Esophagus (tissue), 2 donors: Measurements from ENCODE around the gene PIBF1. TPM values are rescaled to one million over a fixed set of nuclear protein-coding genes. Genes with fewer than 3 reads are reported as not detected.
"Not testable (repeated sequence)": the region's sequence is repeated elsewhere in the genome, so short reads cannot be mapped to it uniquely, and the experiment has no call there.

Source experiments
- H3K27ac ChIP-seq, 2 donors: one replicate each; pipeline ENCODE4 v1.5.1; 2013; ENCODE audit warnings: low read depth in 2 of 2, mild to moderate bottlenecking in 2 of 2, inconsistent platforms in 1 of 2, low read length in 1 of 2, moderate library complexity in 1 of 2
- H3K27me3 ChIP-seq, 2 donors: one replicate each; pipeline ENCODE4 v1.6.1; 2013; ENCODE audit warnings: low read length in 2 of 2, control low read depth in 1 of 2, mild to moderate bottlenecking in 1 of 2; ENCODE audit not compliant: insufficient read depth in 2 of 2, control insufficient read depth in 1 of 2
- H3K36me3 ChIP-seq, 2 donors: one replicate each; pipeline ENCODE4 v1.6.1; 2013; ENCODE audit warnings: low read length in 1 of 2; ENCODE audit not compliant: control insufficient read depth in 2 of 2, insufficient read depth in 2 of 2
- H3K4me1 ChIP-seq, 2 donors: one replicate each; pipeline ENCODE4 v1.6.1; 2013; ENCODE audit warnings: low read length in 1 of 2; ENCODE audit not compliant: control insufficient read depth in 2 of 2, insufficient read depth in 2 of 2
- H3K4me3 ChIP-seq, 2 donors: one replicate each; pipeline ENCODE4 v1.5.1; 2013; ENCODE audit warnings: low read length in 2 of 2, mild to moderate bottlenecking in 2 of 2, low read depth in 1 of 2, moderate library complexity in 1 of 2
- H3K9me3 ChIP-seq, 2 donors: one replicate each; pipeline ENCODE4 v1.6.1; 2013; ENCODE audit warnings: mild to moderate bottlenecking in 2 of 2, low read depth in 1 of 2, low read length in 1 of 2, moderate library complexity in 1 of 2; ENCODE audit not compliant: control insufficient read depth in 2 of 2, insufficient read depth in 1 of 2
- WGBS, 2 donors: extraction: QIAGEN DNeasy Blood & Tissue Kit; methylation state at CpG; one replicate each; pipeline ENCODE4 v1.1.7; 2013; 5-methylcytosine and 5-hydroxymethylcytosine counted together
- polyA plus RNA-seq, 2 donors: library from polyadenylated mRNA; stranded (reverse); fragments of 200-250 nt; gene quantifications; one replicate each; pipeline ENCODE4 v1.2.3, GENCODE V29; 2013
- donor health status: healthy with polysubstance abuse.
- donor health status: Bipolar disorder and iron deficiency.

Gene PIBF1
- polyA plus RNA-seq, 2 donors, result 5.4 to 13.1 TPM

DNA sequence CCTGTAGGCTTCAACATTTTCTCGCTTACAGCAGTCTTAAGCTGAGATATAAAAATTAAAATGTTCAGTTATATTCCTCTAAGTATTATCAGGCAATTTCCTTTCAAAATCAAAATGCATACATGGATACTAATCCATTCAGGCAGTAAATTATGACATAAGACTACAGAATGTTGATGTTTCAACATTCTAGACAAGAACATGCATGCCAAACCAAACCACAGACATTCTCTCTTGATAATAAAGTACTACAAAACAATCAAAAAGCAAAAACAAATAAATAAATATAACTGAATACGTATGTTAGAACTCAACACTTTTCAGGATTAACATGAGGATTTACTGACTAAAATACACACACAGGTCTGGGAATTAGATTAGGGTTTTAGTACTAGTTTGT is 7.9 kb upstream of the PIBF1 start:
- Histone ChIP-seq H3K9me3 (no peaks in the 10 kb centered on the region), H3K27me3 (no peaks in the 10 kb centered on the region), H3K4me1 (no peaks in the 10 kb centered on the region), H3K36me3 (peaks cover 2 to 9% of the 10 kb centered on the region in 2 donors), H3K27ac (no peak overlapping the region), H3K4me3 (no peak overlapping the region)
- WGBS, 2 donors, result 73 to 79% methylated on average over 2 of the region's 2 CpGs

DNA sequence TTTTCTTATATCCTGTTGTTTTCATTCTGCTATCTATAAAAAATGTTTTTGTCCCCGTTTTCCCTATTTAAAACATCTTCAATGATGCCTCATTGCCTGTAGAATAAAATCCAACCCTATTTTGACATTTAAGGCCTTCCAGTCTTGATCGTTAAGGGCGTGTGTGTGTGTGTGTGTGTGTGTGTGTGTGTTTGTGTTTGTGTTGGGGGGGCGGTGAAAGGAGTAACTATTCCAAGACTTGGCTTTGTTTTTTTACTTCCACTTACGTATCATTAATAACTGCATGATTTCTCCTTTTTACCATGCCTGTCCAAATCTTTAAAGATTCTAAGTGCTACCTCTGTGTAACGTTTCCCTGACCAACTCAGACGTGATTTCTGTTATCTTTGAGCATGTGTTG is 784 bp downstream of the PIBF1 start:
- WGBS, 2 donors, result 3% methylated on average over 7 of the region's 7 CpGs
- Histone ChIP-seq H3K9me3 (no peaks in the 10 kb centered on the region), H3K27me3 (no peaks in the 10 kb centered on the region)

DNA sequence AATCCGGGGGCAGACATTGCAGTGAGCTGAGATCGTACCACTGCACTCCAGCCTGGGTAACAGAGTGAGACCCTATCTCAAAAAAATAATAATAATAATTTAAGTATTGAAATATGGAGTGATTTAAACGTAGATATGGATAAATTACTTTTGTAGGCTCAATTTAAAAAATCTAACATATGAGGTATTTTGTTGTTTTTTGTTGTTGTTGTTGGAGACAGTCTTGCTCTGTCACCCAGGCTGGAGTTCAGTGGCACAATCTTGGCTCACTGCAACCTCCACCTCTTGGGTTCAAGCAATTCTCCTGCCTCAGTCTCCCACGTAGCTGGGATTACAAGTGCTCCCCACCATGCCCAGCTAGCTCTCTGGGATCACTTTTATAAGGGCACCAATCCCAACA is 2.7 kb downstream of the PIBF1 start:
- not testable (repeated sequence) for H3K4me3 ChIP-seq, H3K27ac ChIP-seq, H3K4me1 ChIP-seq, H3K27me3 ChIP-seq, H3K36me3 ChIP-seq, H3K9me3 ChIP-seq
- WGBS, 2 donors, result 94 to 98% methylated on average over 4 of the region's 4 CpGs

More for the DNA sequence above, 784 bp downstream of the PIBF1 start:
- Histone ChIP-seq H3K27ac (no peak overlapping the region), H3K4me3 (peak overlapping the region in 1 of 2 donors; percentile 100), H3K36me3 (no peaks in the 10 kb centered on the region), H3K4me1 (peaks cover 0 to 3% of the 10 kb centered on the region in 2 donors)

DNA sequence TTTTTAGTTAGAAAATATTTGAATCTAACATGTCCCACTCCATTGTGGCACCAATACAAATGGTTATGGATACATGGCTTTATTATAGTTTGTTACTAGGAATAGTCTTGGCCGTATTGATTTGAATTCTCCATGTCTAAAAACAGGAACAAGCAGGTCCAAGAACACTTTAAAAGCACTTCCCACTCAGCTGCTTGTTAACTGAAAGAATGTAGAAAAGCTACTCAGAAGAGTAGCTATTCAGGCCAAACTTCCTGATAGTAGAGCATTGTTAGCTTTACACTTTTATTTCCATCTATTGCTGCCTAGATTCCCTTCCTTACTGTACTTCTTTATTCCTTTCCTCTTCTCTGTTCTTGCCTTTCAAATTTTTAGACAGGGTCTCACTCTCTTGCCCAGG is 6.9 kb downstream of the PIBF1 start:
- Histone ChIP-seq H3K4me3 (no peak overlapping the region), H3K36me3 (no peaks in the 10 kb centered on the region), H3K4me1 (no peaks in the 10 kb centered on the region), H3K9me3 (no peaks in the 10 kb centered on the region), H3K27me3 (no peaks in the 10 kb centered on the region), H3K27ac (no peak overlapping the region)
- 81 to 82% methylated on average over 1 of the region's 1 CpG for WGBS, 2 donors

DNA sequence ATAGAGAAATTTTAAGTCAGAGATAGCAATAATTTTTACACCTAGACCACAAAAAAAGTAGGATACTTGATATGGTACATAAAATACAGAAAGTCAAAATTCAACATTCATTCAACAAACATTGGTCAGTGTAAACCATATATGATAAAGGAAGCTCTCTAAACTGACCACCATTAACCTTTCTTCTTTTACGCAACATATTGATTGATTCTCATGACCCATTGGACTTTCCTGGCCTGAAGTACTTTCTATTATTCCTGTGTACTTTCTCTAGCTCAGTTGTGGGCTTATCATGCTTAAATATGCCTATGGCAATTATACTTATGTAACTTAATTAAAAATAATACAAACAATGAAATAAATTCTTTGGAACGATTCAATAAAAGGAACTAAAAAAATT is 10.7 kb downstream of the PIBF1 start:
- Histone ChIP-seq H3K4me3 (no peak overlapping the region), H3K9me3 (no peaks in the 10 kb centered on the region), H3K27me3 (no peaks in the 10 kb centered on the region), H3K27ac (no peak overlapping the region), H3K4me1 (no peaks in the 10 kb centered on the region), H3K36me3 (no peaks in the 10 kb centered on the region)
- WGBS, 2 donors, result 90 to 93% methylated on average over 2 of the region's 2 CpGs

DNA sequence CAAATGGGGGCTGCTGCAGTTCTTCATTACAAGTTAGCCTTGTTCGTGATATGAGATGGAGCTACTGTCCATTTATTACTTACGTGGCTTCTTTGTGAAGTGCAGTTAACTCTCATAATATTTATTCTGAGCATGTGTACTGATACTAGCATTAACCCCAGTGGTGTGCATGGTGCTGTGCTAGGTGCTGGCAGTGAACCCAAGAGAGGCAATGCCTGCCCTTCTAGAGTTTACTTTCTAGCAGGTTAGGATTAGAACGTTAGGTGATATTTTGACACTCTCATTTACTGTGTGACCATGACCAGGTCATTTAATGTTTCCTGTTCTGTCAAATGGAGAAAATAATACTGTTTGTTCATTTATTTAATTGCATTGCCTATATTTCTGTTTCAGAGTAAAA is 16.9 kb downstream of the PIBF1 start:
- no peak overlapping the region for H3K4me3 ChIP-seq
- WGBS, 2 donors, result 63 to 71% methylated on average over 3 of the region's 3 CpGs
- H3K9me3 ChIP-seq, result no peaks in the 10 kb centered on the region
- no peaks in the 10 kb centered on the region for H3K36me3 ChIP-seq
- H3K4me1 ChIP-seq, result no peaks in the 10 kb centered on the region
- H3K27me3 ChIP-seq, result no peaks in the 10 kb centered on the region
- no peak overlapping the region for H3K27ac ChIP-seq

DNA sequence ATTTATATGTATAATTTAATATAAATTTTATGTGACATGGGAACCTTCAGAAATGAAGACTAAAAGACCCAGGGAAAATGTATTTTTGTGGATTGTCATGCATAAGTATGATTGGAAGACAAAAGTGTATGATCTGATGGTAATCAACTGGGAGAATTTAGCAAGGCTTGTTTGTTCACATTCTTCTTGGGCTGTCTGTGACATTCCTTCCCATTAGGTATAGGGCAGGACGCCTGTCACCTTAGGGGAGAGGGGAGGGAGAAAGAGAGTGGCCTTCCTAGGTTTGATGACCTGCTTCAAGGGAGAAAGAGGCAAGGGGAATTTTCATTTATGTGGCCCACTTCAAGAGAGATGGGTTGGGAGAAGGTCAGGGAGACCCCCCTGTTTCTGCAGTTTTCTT is 22.4 kb downstream of the PIBF1 start:
- no peak overlapping the region for H3K4me3 ChIP-seq
- H3K36me3 ChIP-seq, result peaks cover 2% of the 10 kb centered on the region in 2 donors
- no peaks in the 10 kb centered on the region for H3K4me1 ChIP-seq
- no peaks in the 10 kb centered on the region for H3K9me3 ChIP-seq
- H3K27ac ChIP-seq, result no peak overlapping the region
- WGBS, 2 donors, result 94 to 95% methylated on average over 1 of the region's 1 CpG
- H3K27me3 ChIP-seq, result no peaks in the 10 kb centered on the region

DNA sequence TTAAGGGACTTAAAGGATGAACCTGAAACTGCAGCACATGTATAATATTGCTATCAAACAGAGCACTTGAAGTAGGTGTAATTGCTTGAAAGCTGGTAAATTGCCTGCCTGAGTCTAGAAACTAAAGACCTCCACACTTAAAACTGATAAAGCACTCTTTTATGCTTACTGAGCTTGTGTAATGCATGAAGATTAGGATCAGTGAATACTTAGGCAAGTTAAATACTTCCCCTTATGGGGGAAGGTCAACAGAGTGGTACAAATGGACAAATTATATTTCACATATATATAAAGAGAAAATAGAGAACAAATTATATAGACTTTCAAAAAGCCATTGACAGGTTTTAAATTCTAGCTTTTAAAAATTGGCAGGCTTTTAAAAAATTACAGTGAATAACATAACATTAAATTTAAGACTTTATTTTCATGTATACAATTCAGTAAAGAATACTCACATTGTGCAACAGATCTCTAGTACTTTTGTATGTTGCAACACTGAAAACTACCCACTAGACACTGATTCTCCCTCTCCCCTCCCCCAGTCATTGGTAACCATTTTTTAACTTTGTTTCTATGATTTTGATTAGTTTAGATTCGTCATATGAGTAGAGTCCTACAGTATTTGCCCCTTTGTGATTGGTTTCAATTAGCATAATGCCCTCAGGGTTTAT is 23.9 kb downstream of the PIBF1 start:
- H3K27ac ChIP-seq, result no peak overlapping the region
- H3K36me3 ChIP-seq, result peaks cover 2% of the 10 kb centered on the region in 2 donors
- WGBS, 2 donors, result 97 to 100% methylated on average over 1 of the region's 1 CpG
- no peaks in the 10 kb centered on the region for H3K4me1 ChIP-seq
- no peak overlapping the region for H3K4me3 ChIP-seq
- no peaks in the 10 kb centered on the region for H3K9me3 ChIP-seq
- H3K27me3 ChIP-seq, result no peaks in the 10 kb centered on the region

DNA sequence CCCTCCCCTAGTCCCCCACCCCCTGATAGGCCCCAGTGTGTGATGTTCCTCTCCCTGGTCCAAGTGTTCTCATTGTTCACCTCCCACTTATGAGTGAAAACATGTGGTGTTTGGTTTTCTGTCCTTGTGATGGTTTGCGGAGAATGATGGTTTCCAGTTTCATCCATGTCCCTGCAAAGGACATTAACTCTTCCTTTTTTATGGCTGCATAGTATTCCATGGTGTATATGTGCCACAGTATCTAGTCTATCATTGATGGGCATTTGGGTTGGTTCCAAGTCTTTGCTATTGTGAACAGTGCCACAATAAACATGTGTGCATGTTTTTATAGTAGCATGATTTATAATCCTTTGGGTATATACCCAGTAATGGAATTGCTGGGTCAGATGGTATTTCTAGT is 24.6 kb downstream of the PIBF1 start:
- not testable (repeated sequence) for H3K27me3 ChIP-seq, H3K9me3 ChIP-seq, H3K4me1 ChIP-seq, H3K4me3 ChIP-seq, H3K27ac ChIP-seq, H3K36me3 ChIP-seq
- 100% methylated on average over 1 of the region's 1 CpG for WGBS, 2 donors

DNA sequence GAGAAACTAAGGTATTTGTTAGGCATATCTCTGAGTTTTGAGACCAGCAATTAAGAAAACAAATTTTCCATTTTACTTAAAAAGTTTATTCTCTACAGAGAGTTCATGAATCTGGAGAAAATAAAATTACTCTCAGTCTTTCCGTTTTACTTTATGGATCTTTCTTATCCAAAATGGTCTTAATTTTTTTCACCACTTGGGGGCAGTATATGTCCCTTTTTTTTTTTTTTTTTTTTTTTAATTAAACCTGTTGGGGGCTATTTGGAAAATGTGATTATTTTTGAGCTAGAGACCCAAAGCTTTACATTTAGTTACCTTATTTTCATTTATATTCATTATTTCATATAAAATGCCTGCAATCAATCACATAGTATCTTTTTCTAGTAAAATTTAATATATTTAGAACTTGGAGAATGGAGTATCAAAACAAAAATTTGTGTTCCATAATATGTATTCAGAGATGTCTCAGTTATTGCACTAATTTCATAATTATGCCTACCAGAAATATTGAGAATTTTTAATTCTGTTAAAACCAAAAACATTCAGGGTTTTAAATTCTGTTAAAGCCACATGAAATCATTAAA is 27.1 kb downstream of the PIBF1 start:
- no peaks in the 10 kb centered on the region for H3K4me1 ChIP-seq

More for the DNA sequence above, 27.1 kb downstream of the PIBF1 start:
- Histone ChIP-seq H3K27ac (no peak overlapping the region), H3K9me3 (no peaks in the 10 kb centered on the region), H3K36me3 (peaks cover 2% of the 10 kb centered on the region in 2 donors), H3K4me3 (no peak overlapping the region), H3K27me3 (no peaks in the 10 kb centered on the region)
- WGBS, 2 donors, result 10 to 11% methylated on average over 1 of the region's 1 CpG
